Panc1 (cell line): ENCODE data around the gene NPNT. TPM values are rescaled to one million over a fixed set of nuclear protein-coding genes. Genes with fewer than 3 reads are reported as not detected.

ENCODE experiments used
- ATAC-seq: fragments of 200-7000 bp; cut with Tn5 transposase; 2 replicates; pipeline ENCODE4 v1.9.1; 2020; ENCODE audit warnings: mild to moderate bottlenecking, moderate library complexity
- BruUV-seq: library from RNA; stranded (reverse); fragments of 400-500 nt; replicated peaks from 2 replicates; lab custom pipeline; 2021; lab: Mats Ljungman, UMichigan
- CTCF ChIA-PET: fragments of 300-600 bp; sonication (Branson Sonifier 250); formaldehyde crosslinking; loops from one replicate; lab custom pipeline; 2022; ENCODE audit warnings: antibody characterized with exemption; lab: Charles Lee
- POLR2A ChIA-PET: fragments of 300-600 bp; sonication (Branson Sonifier 250); formaldehyde crosslinking; loops from one replicate; lab custom pipeline; 2022; ENCODE audit warnings: antibody characterized with exemption; lab: Charles Lee
- DNase-seq: peaks from one replicate; pipeline ENCODE4 v3.0.0-alpha.2; 2010; ENCODE audit warnings: low read depth, low spot score
- H3K27ac ChIP-seq: 2 replicates; pipeline ENCODE4 v1.5.1; 2011; ENCODE audit warnings: mild to moderate bottlenecking, low read length, inconsistent platforms
- H3K27me3 ChIP-seq: fragments of 200-500 bp; sonication (Bioruptor generic); 2 replicates; pipeline ENCODE4 v1.6.0; 2014; ENCODE audit warnings: low read length, inconsistent platforms; ENCODE audit not compliant: control insufficient read depth, insufficient read depth
- H3K36me3 ChIP-seq: fragments of 200-500 bp; sonication (Bioruptor generic); 2 replicates; pipeline ENCODE4 v1.5.1; 2014; ENCODE audit warnings: inconsistent platforms, mild to moderate bottlenecking, low read length, moderate library complexity; ENCODE audit not compliant: control insufficient read depth, insufficient read depth
- H3K4me1 ChIP-seq: 2 replicates; pipeline ENCODE4 v1.5.1; 2011; ENCODE audit warnings: inconsistent platforms, mild to moderate bottlenecking, low read length, moderate library complexity; ENCODE audit not compliant: control insufficient read depth, insufficient read depth
- H3K4me3 ChIP-seq, 2 experiments: 2 replicates each; pipeline ENCODE4 v1.5.1; 2011 to 2012; ENCODE audit warnings: low read depth in 2 of 2, low read length in 2 of 2, mild to moderate bottlenecking in 2 of 2, inconsistent platforms in 1 of 2, moderate library complexity in 1 of 2
- H3K9me3 ChIP-seq: fragments of 200-500 bp; sonication (Bioruptor generic); 2 replicates; pipeline ENCODE4 v1.5.1; 2014; ENCODE audit warnings: low read depth, mild to moderate bottlenecking, inconsistent platforms, low read length, moderate library complexity; ENCODE audit not compliant: control insufficient read depth, insufficient read depth
- POLR2AphosphoS5 ChIP-seq: IDR thresholded peaks from 2 replicates; pipeline ENCODE4 v1.6.1; 2012; ENCODE audit warnings: mild to moderate bottlenecking, low read depth, low read length, moderate library complexity
- REST ChIP-seq, 2 experiments: IDR thresholded peaks; 2 replicates each; pipeline ENCODE4 v1.6.1; 2011 to 2012; ENCODE audit warnings: low read depth in 2 of 2, control low read depth in 1 of 2, low read length in 1 of 2, mild to moderate bottlenecking in 1 of 2, moderate library complexity in 1 of 2; ENCODE audit not compliant: insufficient read depth in 1 of 2
- SIN3A ChIP-seq: IDR thresholded peaks from 2 replicates; pipeline ENCODE4 v1.6.1; 2012; ENCODE audit warnings: low read depth, mild to moderate bottlenecking, low read length, moderate library complexity, borderline replicate concordance; ENCODE audit not compliant: insufficient read depth
- TCF7L2 ChIP-seq: IDR thresholded peaks from 2 replicates; pipeline ENCODE4 v1.6.1; 2011; ENCODE audit warnings: mild to moderate bottlenecking, low read depth, low read length, inconsistent platforms
- in situ Hi-C: cut with HindIII; loops from 2 replicates; pipeline ENCODE4 v1.10.0; 2016; ENCODE audit warnings: low sequenced_read_pairs, low pct_unique_long_range_greater_than_20kb
- intact Hi-C: fragments of 100-400 bp; cut with micrococcal nuclease; formaldehyde crosslinking; loops from one replicate; pipeline ENCODE4 v1.10.0; 2022; ENCODE audit not compliant: unreplicated experiment
- total RNA-seq: library from RNA; stranded (reverse); gene quantifications from one replicate; pipeline ENCODE4 v1.2.1, GENCODE V29; 2021; ENCODE audit not compliant: unreplicated experiment
- TF ChIP-seq, protein P1 (sequence below): fragments of 450-650 bp; IDR thresholded peaks from 2 replicates; pipeline ENCODE4 v1.5.1; 2017; ENCODE audit warnings: mild to moderate bottlenecking

NPNT gene
- total RNA-seq, 1 experiment from 2014 or later, result 1.9 TPM

DNA sequence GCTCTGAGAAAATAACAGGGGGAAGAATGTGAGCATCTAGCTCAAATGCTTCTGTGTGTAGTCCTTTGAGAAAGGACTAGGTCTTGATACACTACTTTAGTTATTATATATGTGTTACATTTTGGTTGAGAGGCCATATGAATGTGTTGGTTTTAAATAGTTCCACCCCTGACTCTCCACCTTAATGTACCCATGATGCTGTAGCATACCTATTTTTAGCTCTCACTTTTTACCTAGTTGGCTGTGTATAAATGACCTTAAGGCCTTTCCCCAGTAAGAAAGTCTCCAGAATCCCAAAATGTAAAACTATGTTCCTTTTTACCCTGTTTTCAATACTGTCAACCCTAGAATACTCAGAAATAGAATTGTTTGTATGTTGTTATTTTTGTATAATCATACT, 20.0 kb upstream of the NPNT start:
- no TSS peak for BruUV-seq
- in situ Hi-C loops (no loop called here), intact Hi-C loops (no loop called here)
- Histone ChIP-seq H3K4me1 (no peaks in the 10 kb centered on the region), H3K27me3 (no peaks in the 10 kb centered on the region; the same call in 1 of the 2 replicates), H3K4me3 (no peak overlapping the region), H3K36me3 (no peaks in the 10 kb centered on the region), H3K27ac (no peak overlapping the region), H3K9me3 (no peaks in the 10 kb centered on the region)
- TF ChIP-seq, protein P1, sequence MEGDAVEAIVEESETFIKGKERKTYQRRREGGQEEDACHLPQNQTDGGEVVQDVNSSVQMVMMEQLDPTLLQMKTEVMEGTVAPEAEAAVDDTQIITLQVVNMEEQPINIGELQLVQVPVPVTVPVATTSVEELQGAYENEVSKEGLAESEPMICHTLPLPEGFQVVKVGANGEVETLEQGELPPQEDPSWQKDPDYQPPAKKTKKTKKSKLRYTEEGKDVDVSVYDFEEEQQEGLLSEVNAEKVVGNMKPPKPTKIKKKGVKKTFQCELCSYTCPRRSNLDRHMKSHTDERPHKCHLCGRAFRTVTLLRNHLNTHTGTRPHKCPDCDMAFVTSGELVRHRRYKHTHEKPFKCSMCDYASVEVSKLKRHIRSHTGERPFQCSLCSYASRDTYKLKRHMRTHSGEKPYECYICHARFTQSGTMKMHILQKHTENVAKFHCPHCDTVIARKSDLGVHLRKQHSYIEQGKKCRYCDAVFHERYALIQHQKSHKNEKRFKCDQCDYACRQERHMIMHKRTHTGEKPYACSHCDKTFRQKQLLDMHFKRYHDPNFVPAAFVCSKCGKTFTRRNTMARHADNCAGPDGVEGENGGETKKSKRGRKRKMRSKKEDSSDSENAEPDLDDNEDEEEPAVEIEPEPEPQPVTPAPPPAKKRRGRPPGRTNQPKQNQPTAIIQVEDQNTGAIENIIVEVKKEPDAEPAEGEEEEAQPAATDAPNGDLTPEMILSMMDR, result no peak
- TF ChIP-seq POLR2AphosphoS5, result no peak
- no peak for TF ChIP-seq SIN3A
- TF ChIP-seq REST (IDR thresholded peaks at IDR 0.05; ENCODE audit: insufficient read depth in 1 of 2, low read depth in 2 of 2, low read length in 1 of 2), result no peak
- TF ChIP-seq TCF7L2, result no peak
- POLR2A ChIA-PET, result no interaction called here
- ATAC-seq (no peak), DNase-seq (no peak)
- CTCF ChIA-PET, result interaction anchor here (0.6 kb wide), 1 partner anchor 950 kb away, joined by 3 read pairs; no protein-coding TSS in a partner anchor

DNA sequence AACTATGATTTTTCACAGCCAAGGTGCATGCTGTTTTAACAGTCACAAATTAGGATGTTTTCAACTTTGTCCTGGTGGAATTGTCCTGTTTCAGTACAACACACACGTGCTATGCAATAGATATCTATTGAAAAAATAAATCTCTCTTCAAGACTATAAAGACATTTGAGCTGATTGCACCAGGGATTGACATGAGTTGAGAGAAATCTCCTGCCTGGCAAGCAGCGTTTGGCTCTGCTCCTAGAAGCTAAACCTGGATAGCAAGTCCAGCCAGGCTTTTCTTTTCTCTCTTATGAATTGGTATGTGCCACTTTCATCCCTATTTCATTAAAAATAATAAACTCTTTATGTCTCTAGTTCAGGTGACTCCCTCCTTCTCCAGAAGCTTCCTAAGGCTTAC, 16.6 kb upstream of the NPNT start:
- no peak for ATAC-seq
- ChIA-PET POLR2A (no interaction called here), CTCF (no interaction called here)
- no peak overlapping the region for H3K27ac ChIP-seq
- TF ChIP-seq, protein P1, result no peak
- TF ChIP-seq REST (IDR thresholded peaks at IDR 0.05; ENCODE audit: insufficient read depth in 1 of 2, low read depth in 2 of 2, low read length in 1 of 2) (no peak), TCF7L2 (no peak), SIN3A (no peak), POLR2AphosphoS5 (no peak)
- intact Hi-C loops, result no loop called here
- H3K4me3 ChIP-seq, result no peak overlapping the region
- H3K4me1 ChIP-seq, result no peaks in the 10 kb centered on the region
- H3K36me3 ChIP-seq, result no peaks in the 10 kb centered on the region
- H3K9me3 ChIP-seq, result no peaks in the 10 kb centered on the region
- in situ Hi-C loops, result no loop called here
- no peak for DNase-seq
- BruUV-seq, result no TSS peak
- no peaks in the 10 kb centered on the region; the same call in 1 of the 2 replicates for H3K27me3 ChIP-seq
